HL-60/S4 treated with phorbol 12-myristate 13-acetate at 8.2 ng/mL for 4 days and 3 days (cell line): ENCODE data around the gene HMCES.
"Not testable (repeated sequence)": the region's sequence is repeated elsewhere in the genome, so short reads cannot be mapped to it uniquely, and the experiment has no call there.

ENCODE experiments used
- in situ Hi-C: fragments of 300-500 bp; cut with MboI; formaldehyde crosslinking; loops from 2 replicates; pipeline ENCODE4 v1.15.0; 2022; ENCODE audit warnings: low sequenced_read_pairs

Gene HMCES

DNA sequence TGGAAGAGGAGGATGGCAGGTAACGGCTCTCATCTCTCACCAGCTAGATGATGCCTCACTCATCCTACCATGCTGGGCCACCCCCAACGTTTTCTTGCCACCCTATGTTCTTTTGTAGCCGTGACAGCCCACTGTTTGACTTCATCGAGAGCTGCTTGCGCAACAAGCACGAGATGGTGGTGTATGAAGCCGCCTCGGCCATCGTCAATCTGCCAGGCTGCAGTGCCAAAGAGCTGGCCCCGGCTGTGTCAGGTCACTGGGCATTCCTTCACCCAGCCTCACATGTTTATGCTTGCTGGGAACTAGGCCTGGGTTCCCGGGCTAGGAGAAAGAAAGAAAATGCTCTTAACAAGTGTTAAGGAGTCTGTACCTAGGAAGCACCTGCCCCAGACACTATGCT, 21.1 kb upstream of the HMCES start:
- in situ Hi-C loops, result no loop called here

DNA sequence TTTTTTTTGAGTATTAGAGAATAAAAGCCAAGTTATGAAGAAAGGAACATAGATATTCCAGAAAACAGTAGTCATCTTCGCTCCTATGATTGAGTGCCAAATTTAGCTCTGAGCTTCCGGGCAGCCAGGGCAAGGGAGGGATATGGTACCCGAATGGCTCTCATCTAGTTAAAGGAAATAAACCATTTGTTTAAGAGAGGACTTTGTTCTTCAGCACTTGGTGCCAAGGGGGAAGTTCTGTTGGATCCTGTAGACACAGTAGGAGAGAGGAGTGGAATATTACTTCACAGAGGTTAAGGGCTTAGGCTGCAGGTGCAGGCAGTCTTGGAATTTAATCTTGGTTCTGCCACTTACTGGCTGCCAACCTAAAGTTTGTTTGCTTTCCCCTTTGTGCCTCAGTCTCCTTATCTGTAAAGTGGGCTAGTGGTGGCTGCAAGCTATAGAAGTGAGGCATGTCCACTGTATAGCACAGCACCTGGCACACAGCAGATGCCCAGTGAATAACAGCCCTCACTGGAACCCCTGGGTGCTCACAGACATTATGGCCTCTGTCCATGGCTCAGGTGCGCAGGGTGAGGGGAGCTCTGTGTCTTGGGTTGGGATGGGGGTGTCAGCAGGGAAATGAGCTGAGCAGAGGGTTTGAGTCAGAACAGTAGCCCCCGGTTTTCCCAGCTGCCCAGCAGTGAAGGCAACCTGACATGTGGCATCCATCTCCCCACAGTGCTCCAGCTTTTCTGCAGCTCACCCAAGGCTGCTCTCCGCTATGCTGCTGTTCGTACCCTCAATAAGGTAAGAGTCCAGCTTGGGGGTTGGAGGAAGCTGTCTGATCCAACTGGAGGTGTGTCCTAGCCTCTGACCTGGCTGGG, 18.8 kb upstream of the HMCES start:
- in situ Hi-C loops, result no loop called here

DNA sequence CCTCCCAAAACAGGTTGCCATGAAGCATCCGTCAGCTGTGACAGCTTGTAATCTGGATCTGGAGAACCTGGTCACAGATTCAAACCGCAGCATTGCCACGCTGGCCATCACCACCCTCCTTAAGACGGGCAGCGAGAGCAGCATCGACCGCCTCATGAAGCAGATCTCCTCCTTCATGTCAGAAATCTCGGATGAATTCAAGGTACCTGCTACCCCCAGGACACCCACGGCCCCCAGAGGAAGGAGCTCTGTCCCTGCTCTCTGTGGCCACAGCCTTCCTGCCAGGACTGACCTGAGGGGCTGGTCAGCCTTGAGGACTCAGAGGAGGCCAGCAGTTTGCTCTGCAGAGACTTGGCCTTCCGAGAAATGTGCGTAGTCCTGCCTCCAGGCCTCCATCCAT, 18.1 kb upstream of the HMCES start:
- in situ Hi-C loops, result no loop called here

DNA sequence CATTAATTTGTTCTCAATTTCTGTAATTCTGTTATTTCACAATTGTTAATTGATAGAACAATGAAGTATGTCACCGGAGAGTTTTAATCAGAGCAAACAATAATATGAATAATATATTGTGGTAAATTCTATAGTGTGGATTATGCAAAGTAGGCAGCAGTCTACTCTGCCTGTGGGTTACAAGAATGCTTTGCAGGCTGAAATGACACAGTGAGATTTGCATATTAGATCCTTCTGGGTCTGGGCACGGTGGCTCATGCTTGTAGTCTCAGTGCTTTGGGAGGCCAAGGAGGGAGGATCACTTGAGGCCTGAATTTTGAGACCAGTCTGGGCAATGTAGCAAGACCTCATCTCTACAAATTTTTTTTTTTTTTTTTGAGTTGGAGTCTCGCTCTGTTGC, 16.8 kb upstream of the HMCES start:
- in situ Hi-C loops, result no loop called here

DNA sequence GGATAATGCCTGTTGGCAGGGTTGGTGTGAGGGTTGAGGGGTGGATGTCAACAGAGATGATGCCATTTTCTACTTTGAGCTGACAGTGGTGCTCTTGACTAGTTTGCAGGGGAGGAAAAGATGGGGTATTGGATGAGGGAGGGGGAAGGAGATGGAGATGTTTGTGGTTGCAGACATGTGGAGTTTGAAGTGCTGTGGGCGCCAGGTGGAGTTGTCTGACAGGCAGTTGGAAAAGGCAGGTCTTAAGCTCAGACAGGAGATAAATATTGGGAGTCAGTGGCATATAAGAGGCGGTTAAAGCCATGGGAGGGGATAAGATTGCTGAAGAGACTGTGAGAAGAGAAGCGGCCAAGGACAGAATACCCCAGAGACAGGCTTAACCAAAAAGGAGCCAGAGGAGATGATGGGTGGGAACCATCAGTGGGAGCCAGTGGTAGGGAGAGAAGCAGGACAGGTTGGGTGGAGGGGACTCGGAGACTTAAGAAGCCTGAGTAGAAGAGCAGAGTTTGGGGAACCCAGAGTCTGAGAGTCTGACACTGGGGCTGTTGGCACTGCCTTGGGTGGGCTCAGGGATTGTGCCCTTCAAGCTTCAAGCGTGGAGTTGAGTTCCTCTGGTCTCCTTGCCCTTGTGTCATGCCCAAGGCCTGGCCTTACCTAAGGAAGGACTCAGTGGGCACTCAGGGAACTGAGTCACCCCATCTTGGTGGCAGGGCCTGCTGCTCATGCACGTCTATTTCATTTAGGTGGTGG, 15.3 kb upstream of the HMCES start:
- in situ Hi-C loops, result no loop called here

DNA sequence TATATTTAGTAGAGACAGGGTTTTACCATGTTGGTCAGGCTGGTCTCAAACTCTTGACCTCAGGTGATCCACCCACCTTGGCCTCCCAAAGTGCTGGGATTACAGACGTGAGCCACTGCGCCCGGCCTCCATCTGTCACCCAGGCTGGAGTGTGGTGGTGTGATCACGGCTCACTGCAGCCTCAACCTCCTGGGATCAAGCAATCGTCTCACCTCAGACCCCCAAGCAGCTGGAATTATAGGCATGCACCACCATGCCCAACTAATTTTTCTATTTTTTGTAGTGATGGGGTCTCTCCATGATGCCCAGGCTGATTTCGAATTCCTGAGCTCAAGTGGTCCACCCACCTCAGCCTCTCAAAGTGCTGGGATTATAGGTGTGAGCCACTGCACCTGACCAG, 13.7 kb upstream of the HMCES start:
- in situ Hi-C loops, result not testable (repeated sequence)

DNA sequence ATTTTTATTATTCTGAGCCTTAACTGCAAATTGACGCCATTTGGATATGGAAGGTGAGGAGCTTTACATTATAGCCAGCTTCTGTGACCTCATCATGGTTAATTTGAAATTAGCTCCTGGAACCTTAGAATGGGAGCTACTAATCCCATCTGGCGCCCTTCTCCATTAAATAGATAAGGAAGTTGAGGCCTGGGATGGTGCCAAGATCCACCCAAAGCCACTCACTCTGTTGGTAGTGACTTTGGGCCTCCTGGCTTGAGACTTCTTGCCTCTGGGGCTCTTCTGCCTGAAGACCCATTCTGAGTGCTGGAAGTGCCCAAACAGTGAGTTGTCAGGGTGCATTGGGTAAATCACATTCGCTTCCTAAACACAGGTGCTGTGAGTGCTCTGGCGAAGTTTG, 12.0 kb upstream of the HMCES start:
- in situ Hi-C loops, result no loop called here

DNA sequence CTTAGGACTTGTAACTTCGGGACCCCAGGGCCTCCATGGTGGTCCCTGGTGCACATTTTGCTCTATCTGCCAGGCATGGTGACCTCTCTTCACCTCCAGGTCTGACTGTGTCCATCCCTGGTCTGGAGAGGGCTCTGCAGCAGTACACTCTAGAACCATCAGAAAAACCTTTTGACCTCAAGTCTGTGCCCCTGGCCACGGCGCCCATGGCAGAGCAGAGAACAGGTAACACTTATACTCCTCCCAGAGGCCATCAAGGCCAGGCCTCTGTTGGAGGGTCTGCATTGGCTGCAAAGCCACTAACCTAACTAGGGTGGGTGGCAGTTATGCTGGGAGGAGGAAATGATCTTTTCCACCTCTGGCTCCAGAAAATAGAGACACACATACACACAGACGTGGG, 10.3 kb upstream of the HMCES start:
- in situ Hi-C loops, result no loop called here

DNA sequence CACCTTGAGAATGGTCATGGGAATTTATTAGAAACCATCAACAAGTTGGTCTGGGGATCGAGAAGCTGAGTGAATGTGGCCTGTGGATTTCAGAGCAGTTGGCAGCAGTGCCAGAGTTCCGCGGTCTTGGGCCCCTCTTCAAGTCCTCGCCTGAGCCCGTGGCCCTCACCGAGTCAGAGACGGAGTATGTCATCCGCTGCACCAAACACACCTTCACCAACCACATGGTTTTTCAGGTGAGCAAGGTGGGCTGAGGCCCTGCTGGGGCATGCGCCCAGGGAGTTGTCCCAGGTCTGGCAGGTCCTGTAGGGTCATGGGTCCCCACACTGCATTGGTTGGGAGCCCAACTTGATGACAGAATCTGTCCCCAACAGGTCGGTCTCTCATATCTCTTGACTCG, 7.0 kb upstream of the HMCES start:
- in situ Hi-C loops, result no loop called here

DNA sequence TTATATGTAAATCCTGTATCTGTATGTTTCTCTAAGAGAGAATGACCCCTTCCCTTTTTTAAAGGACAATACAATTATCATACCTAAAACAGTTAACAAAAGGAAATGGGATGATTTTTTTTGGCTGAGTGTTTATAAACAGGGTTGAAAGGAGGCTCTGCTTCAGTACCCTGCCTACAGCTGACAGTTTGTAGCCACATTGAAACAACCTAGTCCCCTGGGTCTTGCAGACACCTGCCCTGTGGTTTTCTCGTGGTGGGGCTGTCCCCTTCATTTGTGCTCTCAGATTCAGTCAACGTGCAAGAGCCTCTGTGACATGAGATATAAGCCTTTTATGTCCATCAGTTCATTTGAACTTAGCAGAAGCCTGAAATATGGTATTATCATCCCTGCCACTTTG, 2.3 kb upstream of the HMCES start:
- in situ Hi-C loops, result no loop called here

DNA sequence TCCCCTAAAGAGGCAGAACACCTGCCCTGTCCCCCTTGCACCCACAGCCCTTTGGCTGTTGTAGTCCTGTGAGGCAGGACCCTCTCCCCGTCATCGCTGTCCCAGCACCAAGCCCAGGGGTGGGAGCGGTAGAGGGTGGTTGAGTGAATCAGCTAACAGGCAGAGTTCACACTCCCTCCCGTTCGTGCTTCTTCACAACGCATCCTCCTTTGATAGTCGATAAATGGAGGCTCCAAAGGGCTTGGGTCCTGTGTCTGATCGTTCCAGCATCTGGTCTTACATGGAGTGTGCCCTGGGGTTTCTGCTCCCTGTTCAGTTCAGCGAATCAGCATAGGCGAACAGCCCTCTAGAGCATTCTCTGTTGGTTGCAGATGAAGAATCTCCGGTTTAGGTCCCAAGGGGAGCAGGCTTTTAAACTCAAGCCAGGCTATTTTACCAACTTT, 820 bp upstream of the HMCES start:
- in situ Hi-C loops, result no loop called here

DNA sequence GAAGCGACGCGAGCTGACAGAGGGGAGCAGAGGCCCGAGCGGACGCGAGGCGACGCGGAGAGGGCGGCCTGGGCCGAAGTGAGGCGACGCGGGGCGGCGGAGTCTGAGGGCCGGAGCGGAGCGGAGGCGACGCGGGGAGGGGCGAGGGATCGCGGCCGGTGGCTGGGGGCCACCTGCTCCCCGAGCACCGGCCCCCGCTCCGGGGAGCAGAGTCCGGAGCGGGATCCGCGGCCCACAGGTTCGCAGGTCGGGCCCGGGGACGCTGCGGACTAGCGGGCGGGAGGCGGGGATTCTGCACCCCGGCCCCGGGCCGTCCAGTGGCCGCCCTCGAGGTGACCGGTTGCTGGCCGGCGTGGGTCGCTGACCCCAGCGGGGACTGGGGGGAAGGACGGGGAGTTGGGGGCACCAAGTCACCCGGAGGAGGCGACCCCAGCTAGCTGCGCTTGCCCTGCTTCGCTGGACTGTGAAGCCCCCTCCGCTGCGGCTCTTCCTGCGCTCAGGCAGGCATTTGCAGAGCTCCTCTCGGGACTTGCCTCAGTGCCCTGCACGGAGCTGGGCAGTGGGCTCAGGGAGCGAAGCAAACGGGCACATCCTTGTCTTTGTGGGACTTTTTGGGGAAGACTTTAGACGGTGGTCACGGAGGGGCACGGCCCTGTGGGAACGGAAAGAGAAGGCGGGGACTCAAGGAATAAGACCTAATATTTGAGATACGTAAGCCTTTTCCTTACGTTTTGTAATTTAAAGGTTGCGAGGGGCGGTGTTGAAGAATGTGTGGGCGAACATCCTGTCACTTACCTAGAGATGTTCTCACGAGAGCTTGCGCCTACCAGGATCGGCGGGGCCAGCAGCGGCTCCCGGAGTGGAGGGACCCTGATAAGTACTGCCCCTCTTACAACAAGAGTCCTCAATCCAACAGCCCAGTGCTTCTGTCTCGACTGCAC, 566 bp downstream of the HMCES start:
- in situ Hi-C loops, result no loop called here

DNA sequence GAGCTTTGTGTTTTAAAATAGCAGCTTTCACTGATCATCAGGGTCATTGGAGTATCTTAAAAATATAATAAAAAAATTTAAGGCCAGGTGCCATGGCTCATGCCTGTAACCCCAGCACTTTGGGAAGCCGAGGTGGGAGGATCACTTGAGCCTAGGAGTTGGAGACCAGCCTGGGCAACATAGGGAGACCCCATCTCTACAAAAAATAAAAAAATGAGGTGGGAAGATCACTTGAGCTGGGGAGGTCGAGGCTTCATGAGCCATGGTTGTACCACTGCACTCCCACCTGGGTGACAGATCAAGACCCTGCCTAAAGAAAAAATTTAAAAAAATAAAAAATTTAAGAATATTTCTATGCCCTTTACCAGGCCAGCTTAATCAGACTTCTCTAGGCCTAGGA, 1.5 kb downstream of the HMCES start:
- in situ Hi-C loops, result no loop called here

DNA sequence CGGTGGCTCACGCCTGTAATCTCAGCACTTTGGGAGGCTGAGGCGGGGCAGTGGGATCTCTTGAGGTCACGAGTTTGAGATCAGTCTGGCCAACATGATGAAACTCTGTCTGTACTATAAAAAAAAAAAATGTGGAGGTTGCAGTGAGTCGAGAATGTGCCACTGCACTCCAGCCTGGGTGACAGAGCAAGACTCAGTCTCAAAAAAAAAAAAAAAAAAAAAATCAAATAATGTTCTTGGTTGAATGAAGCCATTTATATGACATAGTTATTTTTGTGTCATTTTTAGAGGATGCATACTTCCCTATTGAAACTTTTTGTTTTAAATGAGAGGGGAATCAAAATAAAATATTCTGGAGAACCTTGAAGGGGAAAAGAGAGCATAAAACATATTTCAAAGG, 3.1 kb downstream of the HMCES start:
- in situ Hi-C loops, result no loop called here

DNA sequence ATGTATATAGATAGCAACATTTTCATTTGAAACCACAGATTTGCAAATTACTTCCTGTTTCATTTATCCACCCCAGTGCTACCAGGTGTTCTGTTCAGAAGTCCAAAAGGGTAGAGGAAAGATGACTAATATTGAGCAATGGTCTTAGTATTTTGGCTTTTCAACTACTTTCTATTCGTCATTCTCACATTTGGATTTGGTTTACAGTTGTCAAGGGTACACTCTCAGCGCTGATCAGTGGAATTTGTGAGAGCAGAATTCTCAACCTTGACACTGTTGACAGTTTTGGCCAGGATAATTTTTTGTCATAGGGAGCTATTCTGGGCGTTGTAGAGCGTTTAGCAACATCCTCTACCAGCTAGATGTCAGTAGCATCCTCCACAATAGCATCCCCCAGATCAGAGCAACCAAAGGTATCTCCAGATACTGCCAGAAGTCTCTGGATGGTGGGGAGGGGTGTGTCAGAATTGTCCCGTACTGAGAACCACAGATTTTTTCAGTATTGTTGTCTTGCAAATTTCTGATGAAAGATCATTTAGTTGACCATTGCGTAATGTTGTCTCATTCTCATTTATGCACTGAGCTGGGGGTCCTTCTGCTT, 4.2 kb downstream of the HMCES start:
- in situ Hi-C loops, result no loop called here

DNA sequence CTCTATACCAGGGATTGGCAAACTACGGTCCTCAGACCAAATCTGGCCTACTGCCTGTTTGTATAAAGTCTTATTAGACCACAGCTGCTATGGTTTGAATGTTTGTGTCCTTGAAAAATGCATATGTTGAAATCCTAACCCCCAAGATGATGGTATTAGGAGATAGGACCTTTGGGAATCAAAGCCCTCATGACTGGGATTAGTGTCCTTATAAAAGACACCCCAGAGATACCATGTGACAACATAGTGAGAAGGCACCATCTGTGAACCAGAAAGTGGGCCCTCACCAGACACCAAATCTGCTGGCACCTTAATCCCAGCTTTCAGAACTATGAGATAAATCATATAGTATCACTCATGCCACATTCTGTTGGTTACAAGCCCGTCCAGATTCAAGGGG, 7.4 kb downstream of the HMCES start:
- in situ Hi-C loops, result no loop called here

DNA sequence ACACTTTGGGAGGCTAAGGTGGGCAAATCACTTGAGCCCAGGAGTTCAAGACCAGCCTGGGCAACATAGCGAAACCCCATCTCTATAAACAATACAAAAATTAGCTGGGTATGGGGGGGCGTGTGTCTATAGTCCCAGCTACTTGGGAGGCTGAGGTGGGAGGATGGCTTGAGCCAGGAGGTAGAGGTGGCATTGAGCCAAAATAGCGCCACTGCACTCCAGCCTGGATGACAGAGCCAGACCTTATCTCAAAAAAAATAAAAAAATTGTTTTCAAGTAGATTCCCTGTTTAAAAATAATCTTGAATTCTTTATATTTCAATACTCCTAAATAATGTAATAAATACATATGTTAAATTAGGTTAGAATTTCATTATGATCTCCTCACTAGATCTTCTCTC, 9.8 kb downstream of the HMCES start:
- in situ Hi-C loops, result no loop called here

DNA sequence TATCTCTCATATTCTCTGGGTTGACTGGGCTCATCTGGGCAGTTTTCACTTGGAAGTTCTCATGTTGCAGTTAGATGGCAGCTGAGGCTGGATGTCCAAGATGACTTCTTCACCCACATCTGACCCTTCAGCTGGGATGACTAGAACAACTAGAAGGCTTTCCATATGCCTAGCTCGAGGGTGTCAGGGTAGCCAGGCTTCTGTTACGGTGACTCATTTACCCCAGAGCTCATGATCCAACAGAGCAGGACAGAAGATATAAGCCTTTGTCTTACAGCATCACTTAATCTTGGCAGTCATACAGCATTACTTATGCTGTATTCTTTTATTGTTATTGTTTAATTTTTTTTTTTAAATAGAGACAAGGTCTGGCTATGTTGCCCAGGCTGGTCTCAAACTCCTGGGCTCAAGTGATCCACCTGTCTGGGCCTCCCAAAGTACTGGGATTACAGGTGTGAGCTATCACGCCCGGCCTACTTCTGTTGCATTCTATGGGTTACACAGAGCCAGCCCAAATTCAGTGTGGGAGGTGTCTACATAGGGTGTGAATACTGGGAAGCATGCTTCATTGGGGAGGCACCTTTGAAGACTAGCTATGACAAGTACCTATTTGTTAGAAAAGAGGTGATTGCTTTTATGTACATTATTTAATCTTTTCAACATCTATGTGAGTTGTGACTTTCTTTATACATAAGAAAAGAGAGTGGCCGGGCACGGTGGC, 10.7 kb downstream of the HMCES start:
- in situ Hi-C loops, result no loop called here

DNA sequence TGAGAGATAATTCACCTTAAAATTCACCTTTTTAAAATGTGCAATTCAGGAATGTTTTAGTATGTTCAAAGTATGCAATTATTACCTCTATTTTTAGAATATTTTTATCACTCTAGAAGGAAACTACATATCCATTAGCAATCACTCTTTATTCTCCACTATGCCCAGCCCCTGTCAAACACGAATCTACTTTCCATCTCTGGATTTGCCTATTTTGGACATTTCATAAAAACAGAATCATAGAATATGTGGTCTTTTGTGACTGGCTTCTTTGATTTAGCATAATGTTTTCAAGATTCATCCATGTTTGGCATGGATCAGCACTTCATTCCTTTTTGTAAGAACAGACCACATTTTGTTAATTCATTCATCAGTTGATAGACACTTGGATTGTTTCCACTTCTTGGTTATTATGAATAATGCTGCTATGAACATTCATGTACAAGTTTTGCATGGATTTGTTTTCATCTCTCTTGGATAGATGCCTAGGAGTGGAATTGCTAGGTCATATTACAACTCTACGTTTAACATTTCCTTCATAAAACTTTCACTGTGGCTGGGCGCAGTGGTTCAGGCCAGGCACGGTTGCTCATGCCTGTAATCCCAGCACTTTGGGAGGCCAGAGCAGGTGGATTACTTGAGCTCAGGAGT, 12.7 kb downstream of the HMCES start:
- in situ Hi-C loops, result no loop called here

DNA sequence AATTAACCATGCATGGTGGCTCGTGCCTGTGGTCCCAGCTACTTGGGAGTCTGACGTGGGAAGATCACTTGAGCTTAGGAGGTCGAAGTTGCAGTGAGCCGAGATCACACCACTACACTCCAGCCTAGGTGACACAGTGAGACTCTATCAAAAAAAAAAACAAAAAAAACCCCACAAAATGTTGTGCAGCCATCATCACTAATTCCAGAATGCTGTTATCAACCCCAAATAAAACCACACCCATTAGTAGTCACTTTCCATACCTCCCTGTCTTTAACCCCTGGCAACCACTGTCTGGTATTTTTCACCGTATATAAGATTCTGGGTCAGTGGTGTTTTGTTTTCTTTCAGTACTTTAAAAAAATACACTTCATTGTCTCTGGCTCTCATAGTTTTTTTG, 16.6 kb downstream of the HMCES start:
- in situ Hi-C loops, result no loop called here
